Neural cell (in vitro differentiated cells): ENCODE results near the gene GNB1. TPM values are rescaled to one million over a fixed set of nuclear protein-coding genes. Genes with fewer than 3 reads are reported as not detected.

ENCODE experiments used
- H2AFZ ChIP-seq: fragments of 200-600, 300-800 bp; sonication (generic), shearing (Covaris generic); 2 replicates; pipeline ENCODE4 v1.6.0; 2014; ENCODE audit warnings: low read depth, mild to moderate bottlenecking, antibody characterized with exemption, low read length, moderate library complexity
- H3F3A ChIP-seq: fragments of 200-600 bp; shearing (Covaris generic); 2 replicates; pipeline ENCODE4 v1.6.1; 2016; ENCODE audit warnings: mild to moderate bottlenecking, moderate library complexity, mixed read lengths, antibody characterized with exemption, low read length; ENCODE audit not compliant: insufficient read depth, poor library complexity, severe bottlenecking
- H3K27ac ChIP-seq: fragments of 200-600, 300-800 bp; sonication (generic), shearing (Covaris generic); 2 replicates; pipeline ENCODE4 v1.5.1; 2014; ENCODE audit warnings: mild to moderate bottlenecking, low read length, moderate library complexity
- H3K27me3 ChIP-seq: fragments of 300-800, 200-600 bp; sonication (generic), shearing (Covaris generic); 2 replicates; pipeline ENCODE4 v1.6.0; 2014; ENCODE audit warnings: mild to moderate bottlenecking, low read depth, low read length, moderate library complexity; ENCODE audit not compliant: insufficient read depth
- H3K36me3 ChIP-seq: fragments of 300-800, 200-600 bp; sonication (generic), shearing (Covaris generic); 2 replicates; pipeline ENCODE4 v1.5.1; 2014; ENCODE audit warnings: mild to moderate bottlenecking, antibody characterized with exemption, low read length, moderate library complexity; ENCODE audit not compliant: insufficient read depth
- H3K4me2 ChIP-seq: fragments of 300-800, 200-600 bp; sonication (generic), shearing (Covaris generic); 2 replicates; pipeline ENCODE4 v1.6.0; 2014; ENCODE audit warnings: mild to moderate bottlenecking, low read length
- H3K4me3 ChIP-seq: fragments of 300-800, 200-600 bp; sonication (generic), shearing (Covaris generic); 2 replicates; pipeline ENCODE4 v1.5.1; 2014; ENCODE audit warnings: mild to moderate bottlenecking, low read length, moderate library complexity
- H3K79me2 ChIP-seq: fragments of 200-600 bp; shearing (Covaris generic); replicated peaks from 2 replicates; pipeline ENCODE4 v1.6.0; 2014; ENCODE audit warnings: mild to moderate bottlenecking, low read length, moderate library complexity; ENCODE audit not compliant: insufficient read depth
- H3K9ac ChIP-seq: fragments of 300-800, 200-600 bp; sonication (generic), shearing (Covaris generic); 2 replicates; pipeline ENCODE4 v1.6.1; 2016; ENCODE audit warnings: mild to moderate bottlenecking, low read length, mixed read lengths
- H3K9me2 ChIP-seq: fragments of 200-600 bp; shearing (Covaris generic); 2 replicates; pipeline ENCODE4 v1.6.1; 2016; ENCODE audit warnings: mild to moderate bottlenecking, low read length, mixed read lengths; ENCODE audit not compliant: insufficient read depth
- H3K9me3 ChIP-seq: fragments of 200-600, 300-800 bp; sonication (generic), shearing (Covaris generic); 2 replicates; pipeline ENCODE4 v1.6.1; 2016; ENCODE audit warnings: mild to moderate bottlenecking, mixed run types, low read length, moderate library complexity, mixed read lengths
- H4K20me1 ChIP-seq: fragments of 200-600 bp; shearing (Covaris generic); 2 replicates; pipeline ENCODE4 v1.6.1; 2016; ENCODE audit warnings: mild to moderate bottlenecking, mixed run types; ENCODE audit not compliant: insufficient read depth
- CTCF ChIP-seq: fragments of 450-650 bp; IDR thresholded peaks from 2 replicates; pipeline ENCODE4 v1.5.1; 2014; ENCODE audit warnings: antibody characterized with exemption, mild to moderate bottlenecking, moderate library complexity; ENCODE audit not compliant: poor library complexity, severe bottlenecking
- EP300 ChIP-seq: fragments of 450-650 bp; conservative IDR thresholded peaks from 2 replicates; pipeline ENCODE4 v1.6.1; 2014; ENCODE audit warnings: antibody characterized with exemption, mild to moderate bottlenecking, moderate library complexity; ENCODE audit not compliant: poor library complexity, severe bottlenecking
- EZH2 ChIP-seq: fragments of 200-600, 300-800 bp; shearing (Covaris generic), sonication (generic); IDR thresholded peaks from 2 replicates; pipeline ENCODE4 v1.6.1; 2014; ENCODE audit warnings: antibody characterized with exemption, low read length, borderline replicate concordance, mild to moderate bottlenecking; ENCODE audit not compliant: insufficient read depth, poor library complexity, severe bottlenecking
- MXI1 ChIP-seq: fragments of 450-650 bp; conservative IDR thresholded peaks from 2 replicates; pipeline ENCODE4 v1.6.1; 2014; ENCODE audit warnings: antibody characterized with exemption, mild to moderate bottlenecking; ENCODE audit not compliant: poor library complexity, severe bottlenecking
- POLR2AphosphoS5 ChIP-seq: IDR thresholded peaks from 2 replicates; pipeline ENCODE4 v1.6.1; 2012
- RAD21 ChIP-seq: fragments of 450-650 bp; conservative IDR thresholded peaks from 2 replicates; pipeline ENCODE4 v1.6.1; 2014; ENCODE audit warnings: antibody characterized with exemption, mild to moderate bottlenecking, moderate library complexity
- REST ChIP-seq: IDR thresholded peaks from 2 replicates; pipeline ENCODE4 v1.6.1; 2012; ENCODE audit warnings: borderline replicate concordance
- SMC3 ChIP-seq: fragments of 450-650 bp; conservative IDR thresholded peaks from 2 replicates; pipeline ENCODE4 v1.6.1; 2014; ENCODE audit warnings: antibody characterized with exemption, mild to moderate bottlenecking, moderate library complexity; ENCODE audit not compliant: poor library complexity
- TAF1 ChIP-seq: IDR thresholded peaks from 2 replicates; pipeline ENCODE4 v1.6.1; 2012; ENCODE audit warnings: low read depth
- polyA plus RNA-seq: library from polyadenylated mRNA; depleted of rRNA; stranded (reverse); fragments of >200 nt; gene quantifications from 2 replicates; pipeline ENCODE4 v1.2.3, GENCODE V29; 2014

GNB1 gene
- polyA plus RNA-seq, 1 donor from 2014 or later, result 325 TPM

- Histone ChIP-seq H3K9me2 (no peaks in the 10 kb centered on the region), H3K36me3 (no peaks in the 10 kb centered on the region), H4K20me1 (peaks cover 16% of the 10 kb centered on the region), H3K79me2 (peaks cover 51% of the 10 kb centered on the region), H3K9me3 (no peaks in the 10 kb centered on the region), H2AFZ (no peak overlapping the region), H3K27me3 (no peaks in the 10 kb centered on the region), H3K27ac (no peak overlapping the region), H3F3A (no peaks in the 10 kb centered on the region), H3K9ac (no peak overlapping the region), H3K4me2 (no peak overlapping the region), H3K4me3 (no peak overlapping the region)
- TF ChIP-seq TAF1 (no peak), EZH2 (no peak), RAD21 (no peak), POLR2AphosphoS5 (no peak), EP300 (no peak), SMC3 (no peak), CTCF (no peak), REST (no peak), MXI1 (no peak)
Observed at GRCh38 chr1:1827089-1827848, 63.6 kb downstream of the GNB1 start.

- Histone ChIP-seq H2AFZ (no peak overlapping the region), H3K27ac (no peak overlapping the region), H3K79me2 (peaks cover 51% of the 10 kb centered on the region), H4K20me1 (peaks cover 13% of the 10 kb centered on the region), H3K9ac (no peak overlapping the region), H3K9me2 (no peaks in the 10 kb centered on the region), H3K9me3 (no peaks in the 10 kb centered on the region), H3F3A (no peaks in the 10 kb centered on the region), H3K4me3 (no peak overlapping the region), H3K27me3 (no peaks in the 10 kb centered on the region), H3K4me2 (no peak overlapping the region), H3K36me3 (no peaks in the 10 kb centered on the region)
- TF ChIP-seq EZH2 (no peak), CTCF (no peak), MXI1 (no peak), TAF1 (no peak), POLR2AphosphoS5 (no peak), EP300 (no peak), SMC3 (no peak), REST (no peak), RAD21 (no peak)
Observed at GRCh38 chr1:1826356-1827088, 64.4 kb downstream of the GNB1 start.
